Measurements from ENCODE around the gene BRD1. TPM values are rescaled to one million over a fixed set of nuclear protein-coding genes. Genes with fewer than 3 reads are reported as not detected.

The BRD1 gene
- polyA plus RNA-seq, 1 donor from 2014 or later, result 79.3 TPM

DNA sequence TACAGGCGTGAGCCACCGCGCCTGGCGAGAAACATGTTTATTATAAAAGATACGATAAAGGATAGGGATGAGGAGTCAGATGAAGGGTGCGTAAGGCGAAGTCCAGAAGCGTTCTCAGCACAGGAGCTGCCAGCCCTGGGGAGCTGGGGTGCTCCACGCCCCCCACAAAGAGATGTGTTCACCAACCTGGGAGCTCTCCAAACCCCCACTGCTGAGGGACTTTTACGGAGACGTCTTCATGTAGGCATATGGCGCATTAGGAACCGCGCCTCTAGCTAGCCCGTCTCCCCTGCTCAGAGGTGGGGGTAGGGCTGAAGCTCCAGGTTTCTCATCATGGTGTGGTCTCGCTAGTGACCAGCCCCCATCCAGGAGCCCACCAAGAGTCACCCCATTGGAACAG, 17.6 kb upstream of the BRD1 start:
- Histone ChIP-seq H3K9ac (ENCODE audit: low read length) (no peak overlapping the region), H3K4me2 (ENCODE audit: low read length) (no peak overlapping the region), H4K20me1 (ENCODE audit: insufficient read depth) (no peaks in the 10 kb centered on the region), H3K4me3 (ENCODE audit: low read length) (no peak overlapping the region), H3K27ac (ENCODE audit: low read length) (no peak overlapping the region), H3K27me3 (ENCODE audit: insufficient read depth, low read depth, low read length) (peaks cover 46% of the 10 kb centered on the region), H3K36me3 (ENCODE audit: insufficient read depth, low read length) (no peaks in the 10 kb centered on the region), H2AFZ (ENCODE audit: low read depth, low read length) (no peak overlapping the region), H3K79me2 (replicated peaks; ENCODE audit: insufficient read depth, low read length) (no peaks in the 10 kb centered on the region), H3F3A (ENCODE audit: insufficient read depth, low read length, poor library complexity, severe bottlenecking) (no peaks in the 10 kb centered on the region), H3K9me3 (ENCODE audit: low read length) (no peaks in the 10 kb centered on the region), H3K9me2 (ENCODE audit: insufficient read depth, low read length) (no peaks in the 10 kb centered on the region)
- TF ChIP-seq SMC3 (conservative IDR thresholded peaks at IDR 0.05; ENCODE audit: poor library complexity) (no peak), POLR2AphosphoS5 (IDR thresholded peaks at IDR 0.05) (no peak), RAD21 (conservative IDR thresholded peaks at IDR 0.05) (no peak), EP300 (conservative IDR thresholded peaks at IDR 0.05; ENCODE audit: poor library complexity, severe bottlenecking) (no peak), TAF1 (IDR thresholded peaks at IDR 0.05; ENCODE audit: low read depth) (no peak), MXI1 (conservative IDR thresholded peaks at IDR 0.05; ENCODE audit: poor library complexity, severe bottlenecking) (no peak), EZH2 (IDR thresholded peaks at IDR 0.05; ENCODE audit: borderline replicate concordance, insufficient read depth, low read length, poor library complexity, severe bottlenecking) (no peak)
- TF ChIP-seq, protein P1, sequence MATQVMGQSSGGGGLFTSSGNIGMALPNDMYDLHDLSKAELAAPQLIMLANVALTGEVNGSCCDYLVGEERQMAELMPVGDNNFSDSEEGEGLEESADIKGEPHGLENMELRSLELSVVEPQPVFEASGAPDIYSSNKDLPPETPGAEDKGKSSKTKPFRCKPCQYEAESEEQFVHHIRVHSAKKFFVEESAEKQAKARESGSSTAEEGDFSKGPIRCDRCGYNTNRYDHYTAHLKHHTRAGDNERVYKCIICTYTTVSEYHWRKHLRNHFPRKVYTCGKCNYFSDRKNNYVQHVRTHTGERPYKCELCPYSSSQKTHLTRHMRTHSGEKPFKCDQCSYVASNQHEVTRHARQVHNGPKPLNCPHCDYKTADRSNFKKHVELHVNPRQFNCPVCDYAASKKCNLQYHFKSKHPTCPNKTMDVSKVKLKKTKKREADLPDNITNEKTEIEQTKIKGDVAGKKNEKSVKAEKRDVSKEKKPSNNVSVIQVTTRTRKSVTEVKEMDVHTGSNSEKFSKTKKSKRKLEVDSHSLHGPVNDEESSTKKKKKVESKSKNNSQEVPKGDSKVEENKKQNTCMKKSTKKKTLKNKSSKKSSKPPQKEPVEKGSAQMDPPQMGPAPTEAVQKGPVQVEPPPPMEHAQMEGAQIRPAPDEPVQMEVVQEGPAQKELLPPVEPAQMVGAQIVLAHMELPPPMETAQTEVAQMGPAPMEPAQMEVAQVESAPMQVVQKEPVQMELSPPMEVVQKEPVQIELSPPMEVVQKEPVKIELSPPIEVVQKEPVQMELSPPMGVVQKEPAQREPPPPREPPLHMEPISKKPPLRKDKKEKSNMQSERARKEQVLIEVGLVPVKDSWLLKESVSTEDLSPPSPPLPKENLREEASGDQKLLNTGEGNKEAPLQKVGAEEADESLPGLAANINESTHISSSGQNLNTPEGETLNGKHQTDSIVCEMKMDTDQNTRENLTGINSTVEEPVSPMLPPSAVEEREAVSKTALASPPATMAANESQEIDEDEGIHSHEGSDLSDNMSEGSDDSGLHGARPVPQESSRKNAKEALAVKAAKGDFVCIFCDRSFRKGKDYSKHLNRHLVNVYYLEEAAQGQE (IDR thresholded peaks at IDR 0.05; ENCODE audit: borderline replicate concordance), result no peak
- TF ChIP-seq, protein P2, sequence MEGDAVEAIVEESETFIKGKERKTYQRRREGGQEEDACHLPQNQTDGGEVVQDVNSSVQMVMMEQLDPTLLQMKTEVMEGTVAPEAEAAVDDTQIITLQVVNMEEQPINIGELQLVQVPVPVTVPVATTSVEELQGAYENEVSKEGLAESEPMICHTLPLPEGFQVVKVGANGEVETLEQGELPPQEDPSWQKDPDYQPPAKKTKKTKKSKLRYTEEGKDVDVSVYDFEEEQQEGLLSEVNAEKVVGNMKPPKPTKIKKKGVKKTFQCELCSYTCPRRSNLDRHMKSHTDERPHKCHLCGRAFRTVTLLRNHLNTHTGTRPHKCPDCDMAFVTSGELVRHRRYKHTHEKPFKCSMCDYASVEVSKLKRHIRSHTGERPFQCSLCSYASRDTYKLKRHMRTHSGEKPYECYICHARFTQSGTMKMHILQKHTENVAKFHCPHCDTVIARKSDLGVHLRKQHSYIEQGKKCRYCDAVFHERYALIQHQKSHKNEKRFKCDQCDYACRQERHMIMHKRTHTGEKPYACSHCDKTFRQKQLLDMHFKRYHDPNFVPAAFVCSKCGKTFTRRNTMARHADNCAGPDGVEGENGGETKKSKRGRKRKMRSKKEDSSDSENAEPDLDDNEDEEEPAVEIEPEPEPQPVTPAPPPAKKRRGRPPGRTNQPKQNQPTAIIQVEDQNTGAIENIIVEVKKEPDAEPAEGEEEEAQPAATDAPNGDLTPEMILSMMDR (IDR thresholded peaks at IDR 0.05; ENCODE audit: poor library complexity, severe bottlenecking), result no peak

DNA sequence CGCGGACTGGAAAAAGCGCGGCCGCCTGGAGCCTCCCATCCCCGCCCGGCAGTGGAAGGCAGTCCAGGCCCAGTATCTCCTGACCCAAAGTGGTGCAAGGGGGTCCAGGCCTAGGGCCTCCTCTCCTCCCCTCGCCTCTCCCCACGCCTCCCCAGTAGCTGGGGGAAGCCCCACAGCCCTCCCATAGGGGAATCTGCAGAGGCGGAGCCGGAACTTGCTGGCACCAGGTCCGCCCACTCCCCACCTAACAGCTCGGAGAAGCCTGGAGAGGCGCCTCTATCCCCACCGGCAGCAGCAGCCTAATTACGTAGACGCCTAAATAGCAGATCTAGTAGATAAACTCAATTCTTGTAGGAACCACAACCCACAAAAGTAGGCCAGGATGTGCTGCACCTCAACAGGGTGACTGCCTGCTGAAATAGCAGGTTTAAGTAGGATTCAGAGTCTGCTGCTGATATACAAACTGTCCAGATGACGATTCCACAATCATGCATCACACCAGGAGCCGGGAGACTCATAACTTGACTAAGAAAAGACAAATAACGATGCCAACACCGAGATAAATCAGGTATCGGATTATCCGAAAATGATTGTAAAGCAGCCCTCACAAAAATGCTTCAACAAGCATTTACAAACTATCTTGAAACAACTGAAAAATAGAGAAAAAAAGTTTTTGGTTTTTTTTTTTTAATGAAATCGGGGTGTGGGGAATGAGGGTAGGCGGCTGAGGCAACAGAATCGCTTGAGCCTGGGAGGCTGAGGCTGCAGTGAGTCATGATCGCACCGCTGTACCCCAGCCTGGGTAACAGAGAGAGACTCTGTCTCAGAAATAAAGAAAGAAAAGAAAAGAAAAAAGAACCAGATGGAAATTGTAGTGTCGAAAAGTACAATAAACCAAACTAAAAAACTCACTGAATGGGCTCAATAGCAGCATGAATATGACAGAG, 11.4 kb upstream of the BRD1 start:
- Histone ChIP-seq H3K9me3 (ENCODE audit: low read length) (no peaks in the 10 kb centered on the region), H3K4me3 (ENCODE audit: low read length) (no peak overlapping the region), H3K9me2 (ENCODE audit: insufficient read depth, low read length) (no peaks in the 10 kb centered on the region), H3K9ac (ENCODE audit: low read length) (no peak overlapping the region), H3K36me3 (ENCODE audit: insufficient read depth, low read length) (no peaks in the 10 kb centered on the region), H4K20me1 (ENCODE audit: insufficient read depth) (no peaks in the 10 kb centered on the region), H3K27ac (ENCODE audit: low read length) (no peak overlapping the region), H3K27me3 (ENCODE audit: insufficient read depth, low read depth, low read length) (no peaks in the 10 kb centered on the region), H3F3A (ENCODE audit: insufficient read depth, low read length, poor library complexity, severe bottlenecking) (no peaks in the 10 kb centered on the region), H2AFZ (ENCODE audit: low read depth, low read length) (no peak overlapping the region), H3K79me2 (replicated peaks; ENCODE audit: insufficient read depth, low read length) (no peaks in the 10 kb centered on the region), H3K4me2 (ENCODE audit: low read length) (no peak overlapping the region)
- TF ChIP-seq, protein P1 (IDR thresholded peaks at IDR 0.05; ENCODE audit: borderline replicate concordance), result no peak
- TF ChIP-seq TAF1 (IDR thresholded peaks at IDR 0.05; ENCODE audit: low read depth) (no peak), SMC3 (conservative IDR thresholded peaks at IDR 0.05; ENCODE audit: poor library complexity) (no peak), MXI1 (conservative IDR thresholded peaks at IDR 0.05; ENCODE audit: poor library complexity, severe bottlenecking) (no peak), EP300 (conservative IDR thresholded peaks at IDR 0.05; ENCODE audit: poor library complexity, severe bottlenecking) (no peak)
- TF ChIP-seq, protein P2 (IDR thresholded peaks at IDR 0.05; ENCODE audit: poor library complexity, severe bottlenecking), result no peak

All from neural cell (in vitro differentiated cells).